ENCODE results near the gene ERCC4.
A peak's percentile ranks its signal among the peaks of the same experiment; 100 is the strongest.

Gene ERCC4

GRCh38 chr16:13911871-13912270, 8.1 kb upstream of the ERCC4 start:
- DNase-seq, result no peak

GRCh38 chr16:13912891-13913290, 7.1 kb upstream of the ERCC4 start:
- no peak for DNase-seq

GRCh38 chr16:13913374-13914292, 6.3 kb upstream of the ERCC4 start:
- no peak for DNase-seq

- DNase-seq, result no peak
Observed at GRCh38 chr16:13915033-13915635, 4.8 kb upstream of the ERCC4 start.

- DNase-seq, result peak; percentile 55
Observed at GRCh38 chr16:13919330-13919682, 648 bp upstream of the ERCC4 start.

- no peak for DNase-seq
Observed at GRCh38 chr16:13920510-13920818, 510 bp downstream of the ERCC4 start.

GRCh38 chr16:13921328-13921727, 1.4 kb downstream of the ERCC4 start:
- no peak for DNase-seq

- DNase-seq, result peak; percentile 56
Observed at GRCh38 chr16:13923703-13924298, 3.8 kb downstream of the ERCC4 start.

- no peak for DNase-seq
Observed at GRCh38 chr16:13926464-13926863, 6.5 kb downstream of the ERCC4 start.

- no peak for DNase-seq
Observed at GRCh38 chr16:13926891-13927290, 6.9 kb downstream of the ERCC4 start.

- DNase-seq, result no peak
Observed at GRCh38 chr16:13928646-13929045, 8.7 kb downstream of the ERCC4 start.

GRCh38 chr16:13931845-13932244, 11.9 kb downstream of the ERCC4 start:
- no peak for DNase-seq

GRCh38 chr16:13935408-13935807, 15.5 kb downstream of the ERCC4 start:
- no peak for DNase-seq

GRCh38 chr16:13936155-13936554, 16.2 kb downstream of the ERCC4 start:
- DNase-seq, result no peak

- DNase-seq, result no peak
Observed at GRCh38 chr16:13936596-13937081, 16.7 kb downstream of the ERCC4 start.

GRCh38 chr16:13937411-13937810, 17.5 kb downstream of the ERCC4 start:
- DNase-seq, result no peak

- DNase-seq, result no peak
Observed at GRCh38 chr16:13938480-13938879, 18.5 kb downstream of the ERCC4 start.

GRCh38 chr16:13939821-13940220, 19.9 kb downstream of the ERCC4 start:
- DNase-seq, result no peak

- DNase-seq, result no peak
Observed at GRCh38 chr16:13940397-13940933, 20.5 kb downstream of the ERCC4 start.

GRCh38 chr16:13944816-13945215, 24.9 kb downstream of the ERCC4 start:
- DNase-seq, result no peak

- no peak for DNase-seq
Observed at GRCh38 chr16:13945744-13946485, 26.0 kb downstream of the ERCC4 start.

GRCh38 chr16:13948086-13948485, 28.1 kb downstream of the ERCC4 start:
- DNase-seq, result no peak
